ENCODE results near the gene PRKCB.

PRKCB gene

GRCh38 chr16:24046442-24046841, 210.7 kb downstream of the PRKCB start:
- no peak overlapping the region for H3K4me3 ChIP-seq (ENCODE audit: insufficient read depth, low read length, poor library complexity, severe bottlenecking)
- H3K36me3 ChIP-seq (ENCODE audit: low read length): no peaks in the 10 kb centered on the region
- H3K9me2 ChIP-seq (replicated peaks; ENCODE audit: insufficient read depth, low read length): no peaks in the 10 kb centered on the region
- H3K27ac ChIP-seq (ENCODE audit: low read depth, low read length): no peak overlapping the region
- H3K9ac ChIP-seq (ENCODE audit: low read length): no peak overlapping the region
- H3K4me2 ChIP-seq (ENCODE audit: low read depth, low read length, poor library complexity, severe bottlenecking): no peak overlapping the region
- H3K27me3 ChIP-seq (ENCODE audit: low read length): no peaks in the 10 kb centered on the region
- no peaks in the 10 kb centered on the region for H3F3A ChIP-seq (ENCODE audit: insufficient read depth)
- TF ChIP-seq EZH2phosphoT487 (conservative IDR thresholded peaks at IDR 0.05; ENCODE audit: low read length): no peak
- TF ChIP-seq, protein P1, sequence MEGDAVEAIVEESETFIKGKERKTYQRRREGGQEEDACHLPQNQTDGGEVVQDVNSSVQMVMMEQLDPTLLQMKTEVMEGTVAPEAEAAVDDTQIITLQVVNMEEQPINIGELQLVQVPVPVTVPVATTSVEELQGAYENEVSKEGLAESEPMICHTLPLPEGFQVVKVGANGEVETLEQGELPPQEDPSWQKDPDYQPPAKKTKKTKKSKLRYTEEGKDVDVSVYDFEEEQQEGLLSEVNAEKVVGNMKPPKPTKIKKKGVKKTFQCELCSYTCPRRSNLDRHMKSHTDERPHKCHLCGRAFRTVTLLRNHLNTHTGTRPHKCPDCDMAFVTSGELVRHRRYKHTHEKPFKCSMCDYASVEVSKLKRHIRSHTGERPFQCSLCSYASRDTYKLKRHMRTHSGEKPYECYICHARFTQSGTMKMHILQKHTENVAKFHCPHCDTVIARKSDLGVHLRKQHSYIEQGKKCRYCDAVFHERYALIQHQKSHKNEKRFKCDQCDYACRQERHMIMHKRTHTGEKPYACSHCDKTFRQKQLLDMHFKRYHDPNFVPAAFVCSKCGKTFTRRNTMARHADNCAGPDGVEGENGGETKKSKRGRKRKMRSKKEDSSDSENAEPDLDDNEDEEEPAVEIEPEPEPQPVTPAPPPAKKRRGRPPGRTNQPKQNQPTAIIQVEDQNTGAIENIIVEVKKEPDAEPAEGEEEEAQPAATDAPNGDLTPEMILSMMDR (IDR thresholded peaks at IDR 0.05; ENCODE audit: insufficient read depth, low read length, poor library complexity, severe bottlenecking): no peak
- H2AFZ ChIP-seq (ENCODE audit: low read depth, low read length, severe bottlenecking): no peak overlapping the region
- no peaks in the 10 kb centered on the region for H4K20me1 ChIP-seq (ENCODE audit: low read depth, low read length)
- H3K9me3 ChIP-seq (ENCODE audit: insufficient read depth, low read length): no peaks in the 10 kb centered on the region
- H3K79me2 ChIP-seq (ENCODE audit: insufficient read depth, low read length): no peaks in the 10 kb centered on the region

- Histone ChIP-seq H3K9me3 (ENCODE audit: insufficient read depth, low read length) (no peaks in the 10 kb centered on the region), H2AFZ (ENCODE audit: low read depth, low read length, severe bottlenecking) (no peak overlapping the region), H3K36me3 (ENCODE audit: low read length) (no peaks in the 10 kb centered on the region), H3F3A (ENCODE audit: insufficient read depth) (no peaks in the 10 kb centered on the region), H3K9me2 (replicated peaks; ENCODE audit: insufficient read depth, low read length) (no peaks in the 10 kb centered on the region), H4K20me1 (ENCODE audit: low read depth, low read length) (no peaks in the 10 kb centered on the region), H3K27ac (ENCODE audit: low read depth, low read length) (no peak overlapping the region), H3K27me3 (ENCODE audit: low read length) (no peaks in the 10 kb centered on the region), H3K4me3 (ENCODE audit: insufficient read depth, low read length, poor library complexity, severe bottlenecking) (no peak overlapping the region), H3K9ac (ENCODE audit: low read length) (no peak overlapping the region), H3K4me2 (ENCODE audit: low read depth, low read length, poor library complexity, severe bottlenecking) (no peak overlapping the region), H3K79me2 (ENCODE audit: insufficient read depth, low read length) (no peaks in the 10 kb centered on the region)
- no peak for TF ChIP-seq EZH2phosphoT487 (conservative IDR thresholded peaks at IDR 0.05; ENCODE audit: low read length)
- TF ChIP-seq, protein P1 (IDR thresholded peaks at IDR 0.05; ENCODE audit: insufficient read depth, low read length, poor library complexity, severe bottlenecking): no peak
Observed at GRCh38 chr16:24049113-24049512, 213.3 kb downstream of the PRKCB start.

DNA sequence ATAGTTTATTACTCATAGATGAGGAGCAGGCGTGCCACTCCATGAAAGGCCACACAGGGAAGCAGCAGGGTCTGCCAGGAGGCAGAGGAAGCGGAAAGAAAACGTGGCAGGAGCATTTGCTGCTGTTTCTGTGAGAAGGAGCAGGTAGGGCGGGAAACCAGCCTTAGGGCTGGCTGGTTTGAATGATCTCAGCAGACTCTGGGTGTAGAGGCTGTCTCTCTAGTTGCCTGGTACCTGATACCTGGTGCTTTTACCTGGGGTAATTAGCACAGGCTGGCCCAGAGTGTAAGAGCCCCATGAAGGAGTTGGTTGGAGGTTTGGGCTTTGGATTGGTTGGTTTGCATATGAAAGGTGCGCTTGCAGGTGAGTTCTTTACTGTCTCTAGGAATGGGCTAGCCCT, 215.3 kb downstream of the PRKCB start:
- no peaks in the 10 kb centered on the region for H3K27me3 ChIP-seq (ENCODE audit: low read length)
- no peaks in the 10 kb centered on the region for H3K79me2 ChIP-seq (ENCODE audit: insufficient read depth, low read length)
- H3K4me3 ChIP-seq (ENCODE audit: insufficient read depth, low read length, poor library complexity, severe bottlenecking): no peak overlapping the region
- H3K36me3 ChIP-seq (ENCODE audit: low read length): no peaks in the 10 kb centered on the region
- H2AFZ ChIP-seq (ENCODE audit: low read depth, low read length, severe bottlenecking): no peak overlapping the region
- no peaks in the 10 kb centered on the region for H3K9me2 ChIP-seq (replicated peaks; ENCODE audit: insufficient read depth, low read length)
- H3F3A ChIP-seq (ENCODE audit: insufficient read depth): no peaks in the 10 kb centered on the region
- TF ChIP-seq EZH2phosphoT487 (conservative IDR thresholded peaks at IDR 0.05; ENCODE audit: low read length): no peak
- TF ChIP-seq, protein P1 (IDR thresholded peaks at IDR 0.05; ENCODE audit: insufficient read depth, low read length, poor library complexity, severe bottlenecking): no peak
- no peak overlapping the region for H3K9ac ChIP-seq (ENCODE audit: low read length)
- H4K20me1 ChIP-seq (ENCODE audit: low read depth, low read length): no peaks in the 10 kb centered on the region
- H3K9me3 ChIP-seq (ENCODE audit: insufficient read depth, low read length): no peaks in the 10 kb centered on the region
- H3K27ac ChIP-seq (ENCODE audit: low read depth, low read length): no peak overlapping the region
- no peak overlapping the region for H3K4me2 ChIP-seq (ENCODE audit: low read depth, low read length, poor library complexity, severe bottlenecking)

Measured in SU-DHL-6 (cell line).